ENCODE data around the gene NGDN. TPM values are rescaled to one million over a fixed set of nuclear protein-coding genes. Genes with fewer than 3 reads are reported as not detected.

NGDN gene
- total and polyA plus RNA-seq, 11 donors, result 16.5 to 43.4 (median 18.7) TPM

DNA sequence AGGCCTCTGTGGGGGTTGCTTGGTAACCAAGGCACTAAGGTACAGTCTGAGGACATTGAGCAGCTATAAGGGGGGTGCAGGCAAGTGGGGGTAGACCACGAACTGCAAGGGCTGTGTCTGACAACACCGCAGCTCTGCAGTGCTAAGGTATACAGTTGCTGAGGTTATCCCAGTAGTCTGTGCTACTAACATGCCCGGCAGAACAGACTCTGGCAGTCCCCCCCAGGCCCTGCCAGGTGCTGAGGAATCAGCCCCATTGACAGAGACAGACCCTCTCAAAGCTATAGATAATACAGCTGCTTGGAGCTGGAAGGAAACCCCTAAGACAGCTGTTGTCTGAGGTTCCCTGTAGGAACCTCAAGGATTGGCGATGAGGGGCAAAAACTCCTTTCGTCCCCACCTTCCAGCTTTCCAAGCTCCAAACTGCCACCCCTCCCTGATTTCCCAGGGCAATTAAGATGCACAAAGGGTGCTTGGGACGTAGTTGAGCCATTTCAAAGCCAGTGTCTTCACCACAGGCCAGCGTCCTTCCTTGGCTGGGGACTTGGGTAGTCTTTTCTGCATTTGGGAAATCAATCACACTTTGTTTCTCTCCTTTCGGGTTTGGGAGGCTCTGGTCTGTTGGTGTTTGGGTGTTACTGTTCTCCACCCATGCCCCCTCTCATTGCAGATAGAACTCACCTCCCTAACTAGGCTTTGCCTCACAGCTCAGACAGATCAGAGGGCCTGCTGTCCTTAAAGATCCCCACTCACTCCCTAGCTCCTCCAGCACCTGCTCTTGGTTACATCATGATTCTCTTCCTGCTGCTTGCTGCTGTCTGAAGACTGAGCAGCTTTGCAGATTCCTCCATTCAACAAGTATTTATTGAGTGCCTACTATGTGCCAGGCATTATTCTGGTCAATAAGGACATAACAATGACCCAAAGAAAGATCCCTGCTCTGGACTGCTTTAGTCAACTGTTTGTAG, 32.1 kb upstream of the NGDN start:
- Histone ChIP-seq H3K4me3 (peak overlapping the region in 1 of 12 donors; percentile 10), H3K27me3 (no peaks in the 10 kb centered on the region), H3K9me3 (no peaks in the 10 kb centered on the region), H3K27ac (peak overlapping the region in 8 of 12 donors; percentile 63 to 97 (median 89)), H3K4me1 (peaks cover 0 to 60% (median 25%) of the 10 kb centered on the region in 12 donors), H3K36me3 (peaks cover 0 to 26% (median 20%) of the 10 kb centered on the region in 9 donors)
- ATAC-seq (peak in 1 of 4 donors; percentile 0), DNase-seq (no peak)
- WGBS, 4 donors, result 41 to 60% (median 49%) methylated on average over 7 to 8 of the region's 8 CpGs
- TF ChIP-seq POLR2A (IDR thresholded peaks at IDR 0.05), result no peak
- TF ChIP-seq, protein P1, sequence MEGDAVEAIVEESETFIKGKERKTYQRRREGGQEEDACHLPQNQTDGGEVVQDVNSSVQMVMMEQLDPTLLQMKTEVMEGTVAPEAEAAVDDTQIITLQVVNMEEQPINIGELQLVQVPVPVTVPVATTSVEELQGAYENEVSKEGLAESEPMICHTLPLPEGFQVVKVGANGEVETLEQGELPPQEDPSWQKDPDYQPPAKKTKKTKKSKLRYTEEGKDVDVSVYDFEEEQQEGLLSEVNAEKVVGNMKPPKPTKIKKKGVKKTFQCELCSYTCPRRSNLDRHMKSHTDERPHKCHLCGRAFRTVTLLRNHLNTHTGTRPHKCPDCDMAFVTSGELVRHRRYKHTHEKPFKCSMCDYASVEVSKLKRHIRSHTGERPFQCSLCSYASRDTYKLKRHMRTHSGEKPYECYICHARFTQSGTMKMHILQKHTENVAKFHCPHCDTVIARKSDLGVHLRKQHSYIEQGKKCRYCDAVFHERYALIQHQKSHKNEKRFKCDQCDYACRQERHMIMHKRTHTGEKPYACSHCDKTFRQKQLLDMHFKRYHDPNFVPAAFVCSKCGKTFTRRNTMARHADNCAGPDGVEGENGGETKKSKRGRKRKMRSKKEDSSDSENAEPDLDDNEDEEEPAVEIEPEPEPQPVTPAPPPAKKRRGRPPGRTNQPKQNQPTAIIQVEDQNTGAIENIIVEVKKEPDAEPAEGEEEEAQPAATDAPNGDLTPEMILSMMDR (IDR thresholded peaks at IDR 0.05), result no peak
- intact Hi-C loops (cut with DNase I), result no loop called here

DNA sequence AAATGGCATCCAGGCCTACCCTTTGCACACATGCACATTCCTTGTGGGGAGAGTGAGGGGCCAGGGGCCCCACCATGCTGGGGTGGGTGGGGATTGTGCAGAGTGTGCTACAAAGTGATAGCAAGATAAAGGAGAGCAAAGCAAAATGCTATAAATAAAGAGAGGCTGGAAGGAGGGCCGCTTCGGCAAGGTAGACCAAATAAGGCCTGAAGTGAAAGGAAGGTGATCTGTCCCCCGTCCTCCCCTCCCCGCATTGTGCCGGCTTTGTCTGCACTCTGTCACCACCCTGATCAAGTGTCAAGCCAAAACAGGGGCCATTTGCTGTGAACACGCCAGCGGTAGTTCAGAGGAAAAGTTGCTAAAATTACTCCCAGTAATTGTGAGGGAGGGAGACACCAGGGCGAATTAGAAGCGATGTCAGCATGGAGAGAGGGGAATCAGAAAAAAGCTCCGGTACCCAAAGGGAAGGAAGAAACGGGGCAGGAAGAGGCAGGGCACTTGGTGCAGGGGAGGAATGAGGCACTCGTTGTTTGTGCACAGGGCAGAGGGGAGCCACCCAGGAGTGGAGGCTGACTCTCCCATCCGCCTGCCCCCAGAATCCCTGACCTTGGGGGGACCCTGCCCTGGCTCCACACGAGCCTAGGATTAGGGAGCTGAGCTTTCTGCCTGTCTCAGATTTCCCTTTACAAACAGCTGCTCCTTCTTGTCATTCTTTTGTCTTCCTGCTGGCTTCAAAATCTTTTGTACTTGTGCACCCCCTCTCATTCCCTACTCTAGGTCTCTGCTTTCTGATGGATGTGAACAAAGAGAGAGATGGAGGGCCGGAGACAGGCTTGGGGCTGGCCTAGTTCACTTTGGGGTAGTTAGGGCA, 31.2 kb upstream of the NGDN start:
- Histone ChIP-seq H3K27ac (peak overlapping the region in 8 of 12 donors; percentile 76 to 97 (median 92)), H3K36me3 (peaks cover 0 to 17% (median 12%) of the 10 kb centered on the region in 9 donors), H3K4me3 (peak overlapping the region in 7 of 12 donors; percentile 3 to 28 (median 14)), H3K4me1 (peaks cover 0 to 62% (median 26%) of the 10 kb centered on the region in 12 donors), H3K9me3 (no peaks in the 10 kb centered on the region), H3K27me3 (no peaks in the 10 kb centered on the region)
- 17 to 30% (median 21%) methylated on average over 15 of the region's 15 CpGs for WGBS, 4 donors
- intact Hi-C loops (cut with DNase I), result no loop called here
- ATAC-seq (peak; percentile 43 to 70 (median 59)), DNase-seq (peak; percentile 73 to 89 (median 83))
- TF ChIP-seq, protein P1 (IDR thresholded peaks at IDR 0.05), result no peak
- TF ChIP-seq POLR2A (IDR thresholded peaks at IDR 0.05), result peak in 1 of 2 donors; percentile 36

DNA sequence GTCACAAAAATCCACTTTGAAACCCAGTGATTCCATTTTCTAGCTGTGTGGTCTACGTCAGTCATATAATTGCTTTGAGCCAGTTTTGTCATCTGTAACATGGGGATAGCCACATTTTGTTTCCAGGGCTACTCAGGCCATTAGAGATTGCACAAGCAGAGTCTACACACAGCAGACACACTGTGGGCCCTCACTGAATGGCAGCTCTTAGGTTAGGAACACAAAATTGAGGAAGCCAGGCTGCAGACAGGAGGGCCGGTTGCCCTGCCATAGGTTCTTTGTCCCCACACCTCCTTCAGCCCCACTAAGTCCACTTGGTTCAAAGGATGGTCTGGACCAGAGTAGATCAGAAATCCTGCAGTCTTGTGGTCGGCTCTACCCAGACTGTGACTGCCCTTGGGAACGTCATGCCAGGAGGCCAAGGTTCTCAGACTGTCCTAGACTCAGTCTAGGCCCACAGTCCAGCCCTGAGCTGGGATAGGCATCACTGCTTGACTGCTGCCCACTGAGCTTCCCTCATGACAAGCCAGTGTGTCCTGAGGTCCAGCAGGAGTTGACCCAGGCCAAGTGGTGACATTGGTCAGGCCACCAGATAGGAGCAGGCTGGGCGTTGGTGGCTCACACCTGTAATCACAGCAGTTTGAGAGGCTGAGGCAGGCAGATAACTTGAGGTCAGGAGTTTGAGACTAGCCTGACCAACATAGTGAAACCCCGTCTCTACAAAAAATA, 30.2 kb upstream of the NGDN start:
- Histone ChIP-seq H3K27ac (peak overlapping the region in 8 of 12 donors; percentile 50 to 97 (median 92)), H3K27me3 (no peaks in the 10 kb centered on the region), H3K36me3 (peaks cover 0 to 8% (median 2%) of the 10 kb centered on the region in 9 donors), H3K9me3 (no peaks in the 10 kb centered on the region), H3K4me1 (peaks cover 0 to 62% (median 26%) of the 10 kb centered on the region in 12 donors), H3K4me3 (peak overlapping the region in 2 of 12 donors; percentile 3 to 26)
- intact Hi-C loops (cut with DNase I), result no loop called here
- DNase-seq, result no peak
- 60 to 83% (median 71%) methylated on average over 3 to 6 of the region's 6 CpGs for WGBS, 4 donors
- TF ChIP-seq POLR2A (IDR thresholded peaks at IDR 0.05), result no peak
- TF ChIP-seq, protein P1 (IDR thresholded peaks at IDR 0.05), result no peak
- ATAC-seq, result no peak

Data from heart left ventricle (tissue), 16 donors.